Measurements from ENCODE around the gene GPS1. TPM values are rescaled to one million over a fixed set of nuclear protein-coding genes. Genes with fewer than 3 reads are reported as not detected.

GPS1 gene
- total RNA-seq, 1 donor = 85.5 TPM

DNA sequence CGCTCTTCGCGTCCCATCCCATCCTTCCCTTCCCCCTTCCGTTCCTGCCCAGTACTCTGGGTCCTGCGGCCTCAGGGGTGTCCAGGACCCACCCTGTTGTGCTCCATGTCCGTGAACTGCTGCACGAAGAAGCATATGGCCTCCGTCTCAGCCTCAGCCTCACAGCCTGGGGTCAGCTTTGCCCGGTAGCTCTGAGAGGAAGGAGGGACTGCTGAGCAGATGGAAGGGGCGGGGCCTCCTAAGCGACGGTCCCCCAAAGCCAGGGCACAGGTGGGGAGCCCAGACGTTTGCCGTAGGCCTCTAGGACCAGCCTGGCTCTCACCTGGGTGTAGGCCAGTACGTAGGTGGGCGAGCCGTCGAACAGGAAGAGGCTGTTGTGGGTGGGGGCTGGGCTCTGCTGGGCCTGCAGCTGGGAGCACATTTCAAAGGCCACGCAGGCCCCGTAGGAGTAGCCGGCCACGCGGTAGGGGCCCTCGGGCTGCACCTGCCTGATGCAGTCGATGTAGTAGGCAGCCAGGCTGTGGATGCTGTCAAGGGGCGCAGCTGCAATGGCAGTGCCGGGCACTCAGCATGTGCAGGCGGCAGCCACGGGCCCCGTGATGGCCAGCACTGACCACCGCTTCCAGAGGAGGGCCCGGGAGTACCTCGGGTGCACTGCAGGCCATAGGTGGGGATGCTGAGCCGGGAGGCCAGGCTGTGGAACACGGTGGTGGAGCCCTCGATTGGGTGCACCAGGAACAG lies 28.5 kb downstream of the GPS1 start:
- no peak overlapping the region for H3K4me3 ChIP-seq (ENCODE audit: low read depth, low read length)
- TF ChIP-seq CTCF (IDR thresholded peaks at IDR 0.05; ENCODE audit: insufficient read depth, low read length) = no peak
- no peak for DNase-seq (ENCODE audit: low read depth)

GRCh38 chr17:82080789-82081464 lies 29.2 kb downstream of the GPS1 start:
- no peak for TF ChIP-seq CTCF (IDR thresholded peaks at IDR 0.05; ENCODE audit: insufficient read depth, low read length)

DNA sequence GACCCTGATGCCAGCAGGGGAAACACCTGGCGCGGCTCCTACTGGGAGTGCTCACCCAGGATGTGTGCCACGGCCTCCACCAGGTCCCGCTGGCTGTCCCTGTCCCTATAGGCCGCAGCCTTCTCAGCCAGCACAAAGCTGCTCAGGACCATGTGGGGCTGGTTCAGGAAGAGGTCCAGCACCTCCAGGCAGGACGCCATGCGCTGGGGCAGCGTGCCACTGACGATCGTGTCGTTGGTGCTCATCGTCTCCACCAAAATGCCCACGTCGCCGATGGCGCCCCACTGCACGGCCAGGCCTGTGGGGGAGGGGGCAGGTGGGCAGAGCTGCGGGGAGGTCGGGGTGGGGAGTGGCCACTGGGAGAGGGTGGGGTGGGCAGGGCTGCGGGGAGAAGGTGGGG lies 29.8 kb downstream of the GPS1 start:
- DNase-seq (ENCODE audit: low read depth) = no peak
- TF ChIP-seq CTCF (IDR thresholded peaks at IDR 0.05; ENCODE audit: insufficient read depth, low read length) = no peak
- no peak overlapping the region for H3K4me3 ChIP-seq (ENCODE audit: low read depth, low read length)

More at GRCh38 chr17:82080789-82081464, 29.2 kb downstream of the GPS1 start:
- no peak for DNase-seq (ENCODE audit: low read depth)
- H3K4me3 ChIP-seq (ENCODE audit: low read depth, low read length) = no peak overlapping the region

GRCh38 chr17:82081966-82082365 lies 30.3 kb downstream of the GPS1 start:
- no peak overlapping the region for H3K4me3 ChIP-seq (ENCODE audit: low read depth, low read length)
- no peak for TF ChIP-seq CTCF (IDR thresholded peaks at IDR 0.05; ENCODE audit: insufficient read depth, low read length)
- DNase-seq (ENCODE audit: low read depth) = no peak

DNA sequence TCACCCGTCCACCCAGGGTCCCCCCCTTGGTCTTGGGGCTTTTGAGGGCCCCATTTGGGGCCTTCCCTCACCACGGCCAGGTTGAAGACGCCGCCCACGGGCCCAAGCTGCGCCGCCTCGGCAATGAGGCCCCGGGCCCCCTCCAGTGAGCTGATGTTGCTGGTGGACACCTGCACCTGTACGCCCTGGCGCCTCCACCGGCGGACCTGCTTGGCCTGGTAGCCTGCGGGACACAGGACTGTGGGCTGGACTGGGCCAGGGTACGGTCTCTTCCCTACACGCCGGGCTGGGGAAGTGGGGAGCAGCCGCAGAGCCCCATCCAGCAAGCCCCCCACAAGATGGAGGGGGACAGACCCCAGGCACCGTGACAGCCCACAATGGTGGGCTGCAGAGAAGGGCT lies 30.8 kb downstream of the GPS1 start:
- TF ChIP-seq CTCF (IDR thresholded peaks at IDR 0.05; ENCODE audit: insufficient read depth, low read length) = no peak
- no peak overlapping the region for H3K4me3 ChIP-seq (ENCODE audit: low read depth, low read length)
- DNase-seq (ENCODE audit: low read depth) = no peak

- H3K4me3 ChIP-seq (ENCODE audit: low read depth, low read length) = no peak overlapping the region
- no peak for TF ChIP-seq CTCF (IDR thresholded peaks at IDR 0.05; ENCODE audit: insufficient read depth, low read length)
- no peak for DNase-seq (ENCODE audit: low read depth)
Measured at GRCh38 chr17:82083009-82083408, 31.3 kb downstream of the GPS1 start.
